ENCODE results near the gene SETDB2.

The SETDB2 gene

GRCh38 chr13:49429121-49429520, 15.0 kb upstream of the SETDB2 start:
- no peak for DNase-seq

GRCh38 chr13:49435992-49436391, 8.1 kb upstream of the SETDB2 start:
- no peak for DNase-seq

- no peak for DNase-seq
These were observed 7.2 kb upstream of the SETDB2 start for GRCh38 chr13:49436890-49437289.

GRCh38 chr13:49437705-49438104, 6.4 kb upstream of the SETDB2 start:
- no peak for DNase-seq

GRCh38 chr13:49439609-49440008, 4.5 kb upstream of the SETDB2 start:
- DNase-seq = no peak

- DNase-seq = no peak
These were observed 2.8 kb upstream of the SETDB2 start for GRCh38 chr13:49441312-49441711.

- DNase-seq = no peak
These were observed 2.2 kb upstream of the SETDB2 start for GRCh38 chr13:49441846-49442245.

GRCh38 chr13:49443357-49443703, 744 bp upstream of the SETDB2 start:
- no peak for DNase-seq

GRCh38 chr13:49444524-49445395, 686 bp downstream of the SETDB2 start:
- no peak for DNase-seq

GRCh38 chr13:49446473-49446872, 2.4 kb downstream of the SETDB2 start:
- DNase-seq = no peak

- no peak for DNase-seq
These were observed 4.7 kb downstream of the SETDB2 start for GRCh38 chr13:49448753-49449152.

- no peak for DNase-seq
These were observed 6.2 kb downstream of the SETDB2 start for GRCh38 chr13:49450105-49450819.

- no peak for DNase-seq
These were observed 8.8 kb downstream of the SETDB2 start for GRCh38 chr13:49452725-49453457.

GRCh38 chr13:49453465-49453864, 9.4 kb downstream of the SETDB2 start:
- DNase-seq = no peak

- DNase-seq = no peak
These were observed 10.4 kb downstream of the SETDB2 start for GRCh38 chr13:49454388-49455006.

GRCh38 chr13:49455007-49455398, 10.9 kb downstream of the SETDB2 start:
- no peak for DNase-seq

GRCh38 chr13:49456156-49456555, 12.1 kb downstream of the SETDB2 start:
- DNase-seq = no peak

- DNase-seq = no peak
These were observed 13.1 kb downstream of the SETDB2 start for GRCh38 chr13:49457221-49457620.

GRCh38 chr13:49459580-49459979, 15.5 kb downstream of the SETDB2 start:
- DNase-seq = no peak

- no peak for DNase-seq
These were observed 20.0 kb downstream of the SETDB2 start for GRCh38 chr13:49464085-49464484.

- DNase-seq = no peak
These were observed 20.7 kb downstream of the SETDB2 start for GRCh38 chr13:49464621-49465325.

GRCh38 chr13:49466292-49466838, 22.3 kb downstream of the SETDB2 start:
- DNase-seq = no peak
